ENCODE results near the gene NCAN.

Gene NCAN

GRCh38 chr19:19294914-19295313 lies 83.2 kb downstream of the NCAN start:
- DNase-seq, result no peak

- no peak for DNase-seq
These were observed 85.4 kb downstream of the NCAN start for GRCh38 chr19:19296953-19297689.

- DNase-seq, result no peak
These were observed 86.0 kb downstream of the NCAN start for GRCh38 chr19:19297759-19298158.

- DNase-seq, result no peak
These were observed 88.9 kb downstream of the NCAN start for GRCh38 chr19:19300613-19301012.
